ENCODE results near the gene ANKRD18B. TPM values are rescaled to one million over a fixed set of nuclear protein-coding genes. Genes with fewer than 3 reads are reported as not detected.

Gene ANKRD18B
- total RNA-seq, 1 experiment from 2014 or later = 0.45 TPM

Small RNA genes lying within 50 kb of the gene (small RNA-seq; reads per million reads assigned to genes)
- gene AL139008.1 = 0 reads per million in 2 experiments
- 0 reads per million in 2 experiments for gene PRSS3P4

Other genes starting within 250 kb of the ANKRD18B start
- gene NFX1, start 233.7 kb upstream of the ANKRD18B start, total RNA-seq (2014; rRNA removed; shearing (Covaris generic)) = 16.4 and 17.9 TPM in 2 replicates
- not detected in 2 replicates for gene AQP7, start 121.7 kb upstream of the ANKRD18B start, total RNA-seq (2014; rRNA removed; shearing (Covaris generic))
- gene AQP3, start 76.7 kb upstream of the ANKRD18B start, total RNA-seq (2014; rRNA removed; shearing (Covaris generic)) = 0.08 TPM in 1 of 2 replicates, not detected in the other
- gene NOL6, start 50.3 kb upstream of the ANKRD18B start, total RNA-seq (2014; rRNA removed; shearing (Covaris generic)) = 29.7 and 34.5 TPM in 2 replicates

Data from SK-MEL-5 (cell line).